ENCODE measurements around the gene IGSF6.
"Not testable (repeated sequence)": the region's sequence is repeated elsewhere in the genome, so short reads cannot be mapped to it uniquely, and the experiment has no call there.

The IGSF6 gene

DNA sequence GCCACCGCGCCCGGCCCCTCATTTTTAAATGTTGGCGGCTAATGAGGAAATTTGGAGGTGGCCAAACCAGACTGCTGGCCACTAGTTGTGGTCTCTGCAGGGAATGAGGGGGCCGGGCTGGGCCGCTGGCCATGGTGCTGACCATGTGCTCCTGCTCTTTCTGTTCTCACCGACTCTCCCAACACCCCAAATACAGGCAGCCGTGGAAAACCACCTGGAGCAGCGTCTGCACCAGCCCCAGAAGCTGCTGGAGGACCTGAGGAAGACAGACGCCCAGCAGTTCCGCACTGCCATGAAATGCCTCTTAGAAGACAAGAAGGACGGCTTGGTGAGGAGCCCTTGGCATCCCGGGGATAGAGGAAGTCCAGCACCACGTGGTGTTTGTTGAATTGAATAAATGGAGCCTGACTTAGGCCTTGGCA lies 32.6 kb upstream of the IGSF6 start:
- TF ChIP-seq, protein P1, sequence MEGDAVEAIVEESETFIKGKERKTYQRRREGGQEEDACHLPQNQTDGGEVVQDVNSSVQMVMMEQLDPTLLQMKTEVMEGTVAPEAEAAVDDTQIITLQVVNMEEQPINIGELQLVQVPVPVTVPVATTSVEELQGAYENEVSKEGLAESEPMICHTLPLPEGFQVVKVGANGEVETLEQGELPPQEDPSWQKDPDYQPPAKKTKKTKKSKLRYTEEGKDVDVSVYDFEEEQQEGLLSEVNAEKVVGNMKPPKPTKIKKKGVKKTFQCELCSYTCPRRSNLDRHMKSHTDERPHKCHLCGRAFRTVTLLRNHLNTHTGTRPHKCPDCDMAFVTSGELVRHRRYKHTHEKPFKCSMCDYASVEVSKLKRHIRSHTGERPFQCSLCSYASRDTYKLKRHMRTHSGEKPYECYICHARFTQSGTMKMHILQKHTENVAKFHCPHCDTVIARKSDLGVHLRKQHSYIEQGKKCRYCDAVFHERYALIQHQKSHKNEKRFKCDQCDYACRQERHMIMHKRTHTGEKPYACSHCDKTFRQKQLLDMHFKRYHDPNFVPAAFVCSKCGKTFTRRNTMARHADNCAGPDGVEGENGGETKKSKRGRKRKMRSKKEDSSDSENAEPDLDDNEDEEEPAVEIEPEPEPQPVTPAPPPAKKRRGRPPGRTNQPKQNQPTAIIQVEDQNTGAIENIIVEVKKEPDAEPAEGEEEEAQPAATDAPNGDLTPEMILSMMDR (IDR thresholded peaks at IDR 0.05; ENCODE audit: insufficient read depth, low read depth, low read length, missing control alignments), result no peak
- no peak for DNase-seq (ENCODE audit: low read depth)
- H3K4me3 ChIP-seq (ENCODE audit: low read length), result no peak overlapping the region

DNA sequence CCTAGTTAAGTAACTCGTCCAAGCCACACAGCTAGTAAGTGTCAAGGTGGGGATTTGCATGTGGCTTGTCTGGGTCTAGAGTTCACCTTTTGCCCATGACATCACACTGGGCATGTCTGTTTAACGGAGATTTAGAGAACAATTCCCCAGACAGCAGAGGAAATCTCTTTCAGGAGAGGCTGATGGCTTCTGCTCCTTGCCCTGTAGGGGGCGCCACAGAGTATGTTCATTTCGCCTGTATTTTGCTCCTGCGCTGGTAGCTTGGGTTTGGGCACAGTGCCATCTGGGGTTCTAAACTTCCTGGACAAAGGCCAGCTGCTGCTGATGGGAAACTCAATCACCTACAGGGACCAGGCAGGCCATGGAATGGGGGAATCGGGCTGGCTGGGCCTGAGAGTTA lies 31.8 kb upstream of the IGSF6 start:
- no peak overlapping the region for H3K4me3 ChIP-seq (ENCODE audit: low read length)
- TF ChIP-seq, protein P1 (IDR thresholded peaks at IDR 0.05; ENCODE audit: insufficient read depth, low read depth, low read length, missing control alignments), result peak; percentile 38
- DNase-seq (ENCODE audit: low read depth), result no peak

DNA sequence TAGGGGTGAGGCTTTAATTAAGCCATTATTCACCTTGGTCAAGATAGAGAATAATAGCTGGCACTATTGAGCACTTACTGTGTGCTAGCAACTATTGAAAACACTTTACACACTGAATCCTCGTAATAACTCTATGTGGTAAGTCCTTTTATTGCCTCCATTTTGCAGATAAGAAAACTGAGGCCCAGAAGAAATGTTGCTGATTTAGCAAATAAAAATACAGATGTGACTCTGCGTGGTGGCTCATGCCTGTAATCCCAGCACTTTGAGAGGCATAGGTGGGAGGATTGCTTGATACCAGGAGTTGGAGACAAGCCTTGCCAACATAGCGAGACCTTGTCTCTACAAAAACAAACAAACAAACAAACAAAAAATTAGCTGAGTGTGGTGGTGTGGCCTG lies 30.8 kb upstream of the IGSF6 start:
- no peak overlapping the region for H3K4me3 ChIP-seq (ENCODE audit: low read length)
- no peak for DNase-seq (ENCODE audit: low read depth)
- TF ChIP-seq, protein P1 (IDR thresholded peaks at IDR 0.05; ENCODE audit: insufficient read depth, low read depth, low read length, missing control alignments), result no peak

GRCh38 chr16:21680714-21681113 lies 28.3 kb upstream of the IGSF6 start:
- not testable (repeated sequence) for H3K4me3 ChIP-seq (ENCODE audit: low read length); DNase-seq (ENCODE audit: low read depth)

DNA sequence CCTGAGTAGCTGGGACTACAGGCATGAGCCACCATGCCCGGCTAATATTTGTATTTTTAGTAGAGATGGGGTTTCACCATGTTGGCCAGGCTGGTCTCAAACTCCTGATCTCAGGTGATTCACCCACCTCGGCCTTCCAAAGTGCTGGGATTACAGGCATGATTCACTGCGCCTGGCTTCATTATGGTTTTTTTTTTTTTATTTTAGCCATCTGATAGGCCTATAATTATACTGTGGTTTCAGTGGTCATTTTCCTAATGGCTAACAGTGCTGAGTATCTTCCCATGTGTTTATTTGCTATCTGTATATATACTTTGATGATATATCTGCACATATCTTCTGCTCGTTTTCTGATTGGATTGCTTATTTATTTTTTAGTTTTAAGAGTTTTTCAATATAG lies 22.0 kb upstream of the IGSF6 start:
- not testable (repeated sequence) for H3K4me3 ChIP-seq (ENCODE audit: low read length); DNase-seq (ENCODE audit: low read depth)

DNA sequence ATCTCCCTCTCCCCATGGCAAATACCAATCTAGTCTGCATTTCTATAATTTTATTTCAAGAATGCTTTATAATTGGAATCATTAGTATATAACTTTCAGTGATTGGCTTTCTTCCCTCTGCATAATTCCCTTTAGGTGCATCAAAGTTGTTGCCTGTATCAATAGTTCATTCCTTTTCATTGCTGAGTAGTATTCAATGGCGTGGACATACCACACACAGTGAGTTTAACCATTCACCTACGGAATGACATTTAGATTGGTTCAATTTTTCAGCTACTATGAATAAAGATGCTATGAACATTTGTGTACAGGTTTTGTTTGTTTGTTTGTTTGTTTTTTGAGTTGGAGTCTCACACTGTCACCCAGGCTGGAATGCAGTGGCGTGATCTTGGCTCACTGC lies 21.1 kb upstream of the IGSF6 start:
- TF ChIP-seq, protein P1 (IDR thresholded peaks at IDR 0.05; ENCODE audit: insufficient read depth, low read depth, low read length, missing control alignments), result no peak
- H3K4me3 ChIP-seq (ENCODE audit: low read length), result no peak overlapping the region
- DNase-seq (ENCODE audit: low read depth), result no peak

- H3K4me3 ChIP-seq (ENCODE audit: low read length), result no peak overlapping the region
- DNase-seq (ENCODE audit: low read depth), result no peak
- TF ChIP-seq, protein P1 (IDR thresholded peaks at IDR 0.05; ENCODE audit: insufficient read depth, low read depth, low read length, missing control alignments), result no peak
These were observed 15.2 kb upstream of the IGSF6 start for GRCh38 chr16:21667575-21667974.

GRCh38 chr16:21666772-21667171 lies 14.4 kb upstream of the IGSF6 start:
- no peak for DNase-seq (ENCODE audit: low read depth)

More at GRCh38 chr16:21666772-21667171, 14.4 kb upstream of the IGSF6 start:
- H3K4me3 ChIP-seq (ENCODE audit: low read length), result no peak overlapping the region
- TF ChIP-seq, protein P1 (IDR thresholded peaks at IDR 0.05; ENCODE audit: insufficient read depth, low read depth, low read length, missing control alignments), result no peak
